ENCODE measurements around the gene FAM124A.
A peak's percentile ranks its signal among the peaks of the same experiment; 100 is the strongest.
"Not testable (repeated sequence)": the region's sequence is repeated elsewhere in the genome, so short reads cannot be mapped to it uniquely, and the experiment has no call there.

FAM124A gene

GRCh38 chr13:51271528-51272085, 49.4 kb downstream of the FAM124A start:
- no peak for DNase-seq

- DNase-seq, result no peak
Measured at GRCh38 chr13:51275101-51275500, 52.9 kb downstream of the FAM124A start.

- peak; percentile 8 to 38 (median 32) for DNase-seq
Measured at GRCh38 chr13:51276636-51277035, 54.4 kb downstream of the FAM124A start.

- no peak for DNase-seq
Measured at GRCh38 chr13:51277928-51278327, 55.7 kb downstream of the FAM124A start.

GRCh38 chr13:51278426-51279130, 56.4 kb downstream of the FAM124A start:
- DNase-seq, result no peak

GRCh38 chr13:51280379-51280940, 58.3 kb downstream of the FAM124A start:
- DNase-seq, result no peak

GRCh38 chr13:51282322-51282721, 60.1 kb downstream of the FAM124A start:
- no peak for DNase-seq

- DNase-seq, result not testable (repeated sequence)
Measured at GRCh38 chr13:51282923-51283322, 60.7 kb downstream of the FAM124A start.

GRCh38 chr13:51283371-51283770, 61.2 kb downstream of the FAM124A start:
- no peak for DNase-seq

- DNase-seq, result no peak
Measured at GRCh38 chr13:51284339-51284738, 62.1 kb downstream of the FAM124A start.

- DNase-seq, result peak; percentile 80 to 92 (median 90)
Measured at GRCh38 chr13:51286135-51287002, 64.2 kb downstream of the FAM124A start.

- no peak for DNase-seq
Measured at GRCh38 chr13:51287758-51288157, 65.6 kb downstream of the FAM124A start.

GRCh38 chr13:51288254-51288653, 66.1 kb downstream of the FAM124A start:
- not testable (repeated sequence) for DNase-seq

- no peak for DNase-seq
Measured at GRCh38 chr13:51291341-51291740, 69.1 kb downstream of the FAM124A start.

- no peak for DNase-seq
Measured at GRCh38 chr13:51292000-51292565, 69.9 kb downstream of the FAM124A start.

GRCh38 chr13:51297556-51297955, 75.4 kb downstream of the FAM124A start:
- no peak for DNase-seq

GRCh38 chr13:51298812-51299211, 76.6 kb downstream of the FAM124A start:
- DNase-seq, result no peak

GRCh38 chr13:51303063-51303552, 80.9 kb downstream of the FAM124A start:
- no peak for DNase-seq

- DNase-seq, result no peak
Measured at GRCh38 chr13:51303882-51304281, 81.7 kb downstream of the FAM124A start.

- peak; percentile 26 to 62 (median 48) for DNase-seq
Measured at GRCh38 chr13:51305271-51305967, 83.2 kb downstream of the FAM124A start.

- DNase-seq, result no peak
Measured at GRCh38 chr13:51308781-51309180, 86.6 kb downstream of the FAM124A start.

- no peak for DNase-seq
Measured at GRCh38 chr13:51311231-51311630, 89.0 kb downstream of the FAM124A start.

Data from suppressor macrophage (primary cell).